Progenitor cell of endocrine pancreas (in vitro differentiated cells): Measurements from ENCODE around the gene COL20A1. TPM values are rescaled to one million over a fixed set of nuclear protein-coding genes. Genes with fewer than 3 reads are reported as not detected.

Experiments
- DNase-seq: peaks from one replicate; pipeline ENCODE4 v3.0.0; 2021; ENCODE audit warnings: low spot score; ENCODE audit not compliant: unreplicated experiment
- H3K27ac Mint-ChIP-seq: 2 replicates; pipeline ENCODE4 v1.8.0; 2021; ENCODE audit warnings: mild to moderate bottlenecking, moderate library complexity, mixed read lengths
- H3K27me3 Mint-ChIP-seq: 2 replicates; pipeline ENCODE4 v1.8.0; 2021; ENCODE audit warnings: mixed read lengths
- H3K36me3 Mint-ChIP-seq: 2 replicates; pipeline ENCODE4 v1.8.0; 2022; ENCODE audit warnings: mixed read lengths; ENCODE audit not compliant: insufficient read depth
- H3K4me1 Mint-ChIP-seq: 2 replicates; pipeline ENCODE4 v1.8.0; 2021; ENCODE audit warnings: low read depth, mixed read lengths
- H3K4me3 Mint-ChIP-seq: 2 replicates; pipeline ENCODE4 v1.8.0; 2021; ENCODE audit warnings: low read depth, mild to moderate bottlenecking, moderate library complexity, mixed read lengths
- H3K9me3 Mint-ChIP-seq: 2 replicates; pipeline ENCODE4 v1.8.0; 2021; ENCODE audit warnings: low read depth, mixed read lengths
- CTCF ChIP-seq: fragments of 200-600 bp; sonication (generic); IDR thresholded peaks from one replicate; pipeline ENCODE4 v1.5.0; 2021; ENCODE audit warnings: antibody characterized with exemption, mild to moderate bottlenecking; ENCODE audit not compliant: unreplicated experiment
- total RNA-seq: library from RNA; stranded (reverse); gene quantifications from 2 replicates; pipeline ENCODE4 v1.2.1, GENCODE V29; 2021

COL20A1 gene
- total RNA-seq, 1 donor from 2014 or later, result 0.24 TPM

- no peak for DNase-seq
- TF ChIP-seq CTCF, result no peak
- Mint-ChIP-seq H3K9me3 (no peaks in the 10 kb centered on the region), H3K27ac (no peak overlapping the region), H3K36me3 (no peaks in the 10 kb centered on the region), H3K4me3 (no peak overlapping the region), H3K4me1 (no peaks in the 10 kb centered on the region), H3K27me3 (peaks cover 12% of the 10 kb centered on the region)
Observed at GRCh38 chr20:63325554-63326313, 32.7 kb downstream of the COL20A1 start.

- H3K27me3 Mint-ChIP-seq, result peaks cover 13% of the 10 kb centered on the region
- DNase-seq, result no peak
- no peak for TF ChIP-seq CTCF
- H3K4me3 Mint-ChIP-seq, result no peak overlapping the region
- H3K9me3 Mint-ChIP-seq, result peaks cover 1% of the 10 kb centered on the region
- no peak overlapping the region for H3K27ac Mint-ChIP-seq
- no peaks in the 10 kb centered on the region for H3K36me3 Mint-ChIP-seq
- no peaks in the 10 kb centered on the region for H3K4me1 Mint-ChIP-seq
Observed at GRCh38 chr20:63326314-63327230, 33.6 kb downstream of the COL20A1 start.

DNA sequence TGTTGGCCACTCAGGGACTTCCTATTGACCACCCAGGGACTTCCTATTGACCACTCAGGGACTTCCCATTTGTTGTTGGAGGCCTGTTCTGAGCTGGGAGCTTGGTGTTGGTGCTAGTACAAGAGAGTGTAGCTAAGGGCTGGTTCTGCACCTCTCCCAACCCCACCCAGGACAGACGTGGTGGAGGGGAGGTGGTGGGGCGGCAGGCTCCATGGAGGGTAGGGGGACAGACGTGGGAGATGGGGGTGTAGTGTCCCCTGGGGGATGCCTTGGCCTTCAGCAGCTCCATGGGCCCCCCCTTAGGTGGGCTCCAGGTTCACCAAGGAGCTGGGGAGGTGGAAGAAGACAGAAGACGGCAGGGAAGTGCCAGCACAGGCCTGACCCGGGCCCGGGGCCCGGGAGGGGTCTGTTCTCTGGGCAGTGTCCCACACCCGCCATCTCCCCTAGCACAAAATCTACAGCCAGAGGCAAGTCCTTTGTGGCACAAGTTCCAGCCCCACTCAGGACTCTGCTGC is 34.3 kb downstream of the COL20A1 start:
- Mint-ChIP-seq H3K9me3 (peaks cover 7% of the 10 kb centered on the region), H3K36me3 (no peaks in the 10 kb centered on the region), H3K4me3 (no peak overlapping the region), H3K4me1 (no peaks in the 10 kb centered on the region), H3K27ac (no peak overlapping the region), H3K27me3 (peaks cover 18% of the 10 kb centered on the region)
- DNase-seq, result no peak
- no peak for TF ChIP-seq CTCF

- peaks cover 17% of the 10 kb centered on the region for H3K27me3 Mint-ChIP-seq
- H3K4me1 Mint-ChIP-seq, result no peaks in the 10 kb centered on the region
- H3K36me3 Mint-ChIP-seq, result no peaks in the 10 kb centered on the region
Observed at GRCh38 chr20:63328026-63328700, 35.2 kb downstream of the COL20A1 start.

More at GRCh38 chr20:63328026-63328700, 35.2 kb downstream of the COL20A1 start:
- Mint-ChIP-seq H3K27ac (no peak overlapping the region), H3K4me3 (no peak overlapping the region), H3K9me3 (peaks cover 7% of the 10 kb centered on the region)
- no peak for TF ChIP-seq CTCF
- DNase-seq, result no peak
